Ecto neural progenitor cell (in vitro differentiated cells): ENCODE results near the gene RBM4B.

Experiments
- DNase-seq: peaks from one replicate; pipeline ENCODE4 v3.0.0-alpha.2; 2018; ENCODE audit warnings: low spot score

The RBM4B gene

DNA sequence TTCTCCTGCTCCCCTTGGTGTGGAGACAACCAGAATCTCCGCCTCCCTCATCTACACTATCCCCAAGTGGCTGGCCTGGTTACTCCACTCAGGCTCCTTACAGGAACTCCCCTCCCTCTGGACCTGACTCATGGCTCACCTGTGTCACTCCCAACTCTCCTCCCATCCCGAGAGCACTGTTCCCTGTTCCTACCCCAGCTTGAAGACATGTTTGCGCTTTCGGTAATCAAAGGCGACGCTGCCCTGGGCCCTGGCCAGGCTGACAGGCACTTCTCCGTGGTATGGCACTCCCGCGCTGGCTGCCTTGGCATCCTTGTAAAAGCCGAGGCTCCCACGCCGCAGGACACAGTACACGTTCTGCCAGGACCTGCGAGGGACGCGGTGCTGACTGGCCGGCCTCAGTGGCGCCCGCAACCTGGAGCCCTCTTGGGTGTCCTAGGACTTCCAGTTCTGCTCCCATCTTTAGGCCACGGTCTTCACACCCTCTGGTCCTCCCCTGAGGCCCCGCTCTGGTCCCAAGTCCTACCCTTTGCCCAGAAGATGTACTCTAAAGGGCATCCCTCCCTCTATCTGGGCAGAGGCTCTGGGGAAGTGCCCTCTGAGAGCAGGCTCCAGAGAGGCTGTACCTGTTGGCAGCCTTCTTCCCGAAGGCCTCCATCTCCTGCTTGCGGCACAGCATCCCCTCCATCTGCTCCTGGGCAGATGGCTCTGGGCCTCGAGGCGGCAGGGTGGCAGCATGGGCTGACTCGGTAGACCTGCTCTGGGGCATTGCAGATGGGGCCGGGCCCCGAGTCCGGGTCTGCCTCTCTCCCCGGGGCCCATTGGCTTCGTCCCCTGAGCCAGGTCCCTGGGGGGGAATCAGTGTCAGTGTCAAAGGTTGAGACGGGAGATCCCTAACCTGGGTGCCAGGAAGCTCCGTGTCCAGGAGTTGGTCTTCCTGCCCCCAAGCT is 9.4 kb upstream of the RBM4B start:
- DNase-seq = no peak

DNA sequence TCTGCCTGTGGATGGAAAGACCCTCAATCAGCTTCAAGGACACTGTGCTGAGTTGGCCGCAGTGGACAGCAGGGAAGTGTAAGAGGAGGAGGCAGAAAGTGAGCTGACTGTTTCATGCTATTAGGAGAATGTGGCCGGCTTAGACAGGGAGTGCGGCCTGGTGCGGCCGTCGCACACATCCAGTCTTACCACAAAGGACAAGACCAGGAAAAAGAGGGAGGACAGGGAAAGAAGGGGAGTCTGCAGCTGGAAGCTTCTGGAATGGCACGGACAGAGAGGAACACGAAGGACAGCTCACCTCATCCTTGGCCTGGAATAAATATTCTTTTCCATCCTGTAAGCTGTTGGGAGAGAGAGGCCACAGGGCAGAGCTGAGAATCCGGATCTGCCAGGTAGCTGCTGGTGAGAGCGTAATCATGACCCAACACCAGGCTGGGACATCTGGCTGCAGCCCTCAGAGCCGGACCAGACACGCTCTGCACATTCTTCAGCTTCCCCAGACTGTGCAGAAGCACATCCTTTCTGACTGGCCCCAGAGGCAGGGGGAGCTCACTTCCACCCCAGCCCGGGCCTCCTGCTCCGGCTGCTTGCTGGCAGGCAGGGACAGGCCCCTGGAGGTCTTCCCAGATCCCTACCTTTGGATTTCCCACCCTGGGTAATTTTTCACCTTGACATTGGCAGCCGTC is 8.6 kb upstream of the RBM4B start:
- DNase-seq = no peak

DNA sequence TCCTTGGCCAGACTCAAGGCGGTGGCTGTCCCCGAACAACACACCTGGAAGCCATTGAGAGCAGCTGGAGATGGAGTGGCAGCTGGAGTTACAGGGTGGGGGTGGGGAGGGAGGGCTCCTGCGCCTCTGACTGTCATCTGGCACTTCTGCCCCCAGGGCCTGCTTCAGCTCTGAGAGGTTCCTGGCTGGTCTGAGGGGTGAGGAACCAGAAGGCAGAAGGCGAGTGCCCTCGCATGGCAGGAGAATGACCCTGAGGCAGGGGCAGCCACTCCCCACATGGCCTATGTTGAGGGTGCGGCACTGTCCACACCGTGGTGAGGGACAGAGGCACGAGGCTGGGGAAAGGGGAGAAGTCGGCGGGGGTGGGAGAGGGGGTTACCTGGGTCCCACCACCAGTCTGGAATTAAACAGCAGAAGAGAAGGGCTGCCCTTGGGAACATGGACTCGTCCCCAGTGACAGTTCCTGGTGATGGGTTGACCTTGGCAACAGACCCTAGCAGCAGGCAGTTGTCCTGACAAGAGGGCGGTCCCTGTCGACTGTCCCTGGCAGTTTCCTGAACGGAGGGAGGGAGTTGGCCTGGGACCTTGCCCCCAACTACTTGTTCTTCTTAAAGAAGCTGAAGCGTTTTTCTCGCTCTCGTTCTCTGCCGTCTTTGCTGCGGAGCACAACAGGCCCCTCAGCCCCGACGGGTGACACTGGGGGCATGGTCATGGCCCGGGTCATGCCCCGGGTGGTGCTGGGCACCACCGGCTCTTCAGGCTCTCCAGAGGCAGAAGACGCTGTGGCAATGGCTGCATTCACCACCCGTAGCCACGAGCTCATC is 7.8 kb upstream of the RBM4B start:
- DNase-seq = no peak

DNA sequence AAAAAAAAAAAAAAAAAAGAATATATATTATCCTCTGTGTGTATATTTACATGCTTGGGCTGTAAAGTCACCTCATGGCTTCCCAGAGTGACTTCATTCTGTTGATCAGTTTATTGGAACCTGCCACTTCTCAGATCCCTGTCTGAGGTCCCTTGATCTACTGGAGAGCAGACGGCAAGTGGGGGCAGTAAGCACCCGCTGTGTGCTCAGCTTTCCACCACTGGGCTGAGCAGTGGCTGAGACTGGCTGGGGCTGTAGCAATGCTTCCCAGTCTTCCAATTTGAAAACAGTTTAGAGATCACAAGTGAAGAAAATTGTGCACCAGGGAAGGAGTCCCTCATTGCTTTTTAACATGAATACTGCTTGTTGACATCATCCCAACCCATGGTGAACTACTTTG is 6.9 kb upstream of the RBM4B start:
- no peak for DNase-seq

DNA sequence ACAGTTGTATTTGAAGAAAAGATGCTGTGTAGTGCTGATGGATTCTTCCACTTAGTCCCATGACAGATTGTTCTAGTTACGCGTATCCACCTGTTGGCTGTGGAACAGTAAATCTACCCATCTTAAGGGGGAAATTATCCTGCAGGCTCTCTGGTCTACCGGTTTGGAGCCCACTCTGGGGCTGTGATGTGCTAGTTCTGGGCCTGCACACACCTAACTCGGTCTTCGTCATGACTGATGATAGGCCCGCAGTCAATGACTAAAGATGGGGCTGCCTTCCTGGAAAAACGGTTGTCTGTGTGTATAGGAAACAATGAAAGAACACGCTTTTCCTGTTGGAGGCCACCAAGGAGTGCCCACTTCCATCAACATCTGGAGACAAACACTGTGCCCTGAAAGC is 6.2 kb upstream of the RBM4B start:
- no peak for DNase-seq

DNA sequence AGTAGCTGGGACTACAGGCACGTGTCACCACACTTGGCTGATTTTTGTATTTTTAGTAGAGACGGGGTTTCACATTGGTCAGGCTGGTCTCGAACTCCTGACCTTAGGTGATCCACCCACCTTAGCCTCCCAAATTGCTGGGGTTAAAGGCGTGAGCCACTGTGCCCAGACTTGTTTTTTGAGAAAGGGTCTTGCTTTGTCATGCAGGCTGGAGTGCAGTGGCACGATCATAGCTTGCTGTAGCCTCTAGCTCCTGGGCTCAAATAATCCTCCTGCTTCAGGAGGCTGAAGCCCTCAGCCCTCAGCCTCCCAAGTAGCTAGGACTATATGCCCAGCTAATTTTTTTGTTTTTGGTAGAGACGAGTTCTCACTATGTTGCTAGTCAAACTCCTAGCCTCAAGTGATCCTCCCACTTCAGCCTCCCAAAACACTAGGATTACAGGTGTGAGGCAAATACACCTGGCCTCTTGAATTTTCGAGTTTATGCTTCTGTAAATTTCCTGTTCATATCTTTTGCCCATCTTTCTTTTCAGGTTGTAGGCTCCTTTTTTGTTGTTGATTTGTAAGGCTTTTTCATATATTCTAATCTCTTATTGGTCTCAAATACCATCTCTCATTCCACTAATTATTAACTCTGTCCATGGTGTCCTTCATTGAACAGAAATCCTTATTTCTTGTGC is 3.4 kb upstream of the RBM4B start:
- no peak for DNase-seq

DNA sequence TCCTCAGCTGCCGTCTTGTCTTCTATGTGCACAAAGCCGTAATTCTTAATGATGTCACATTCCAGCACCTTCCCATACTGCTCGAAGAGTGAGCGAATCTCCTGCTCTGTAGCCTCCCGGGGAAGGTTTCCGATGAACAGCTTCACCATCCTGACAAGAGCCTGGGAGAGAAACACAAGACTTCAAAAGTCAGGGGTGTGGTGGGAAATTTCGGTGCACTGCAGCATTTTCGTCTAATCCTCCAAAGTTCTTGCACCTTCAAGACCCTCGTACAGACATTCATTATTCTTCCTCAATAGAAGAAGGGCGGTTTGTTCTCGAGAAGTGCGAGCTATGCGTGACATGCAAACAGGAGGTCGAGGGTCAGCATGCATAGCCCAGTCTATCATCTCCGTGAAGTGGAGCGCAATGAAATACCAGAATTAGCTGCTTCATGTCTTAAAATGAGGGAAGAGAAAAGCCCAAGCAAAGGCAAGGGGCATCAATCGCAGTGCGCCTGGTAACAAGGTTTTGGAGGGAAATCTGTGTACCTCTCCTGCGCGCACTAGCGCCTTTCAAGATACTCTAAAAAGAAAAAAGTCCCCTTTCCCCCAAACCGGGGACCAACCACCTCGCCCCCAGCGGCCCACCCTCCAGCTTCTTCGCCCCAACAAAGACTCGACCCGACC is 622 bp downstream of the RBM4B start:
- DNase-seq = no peak

DNA sequence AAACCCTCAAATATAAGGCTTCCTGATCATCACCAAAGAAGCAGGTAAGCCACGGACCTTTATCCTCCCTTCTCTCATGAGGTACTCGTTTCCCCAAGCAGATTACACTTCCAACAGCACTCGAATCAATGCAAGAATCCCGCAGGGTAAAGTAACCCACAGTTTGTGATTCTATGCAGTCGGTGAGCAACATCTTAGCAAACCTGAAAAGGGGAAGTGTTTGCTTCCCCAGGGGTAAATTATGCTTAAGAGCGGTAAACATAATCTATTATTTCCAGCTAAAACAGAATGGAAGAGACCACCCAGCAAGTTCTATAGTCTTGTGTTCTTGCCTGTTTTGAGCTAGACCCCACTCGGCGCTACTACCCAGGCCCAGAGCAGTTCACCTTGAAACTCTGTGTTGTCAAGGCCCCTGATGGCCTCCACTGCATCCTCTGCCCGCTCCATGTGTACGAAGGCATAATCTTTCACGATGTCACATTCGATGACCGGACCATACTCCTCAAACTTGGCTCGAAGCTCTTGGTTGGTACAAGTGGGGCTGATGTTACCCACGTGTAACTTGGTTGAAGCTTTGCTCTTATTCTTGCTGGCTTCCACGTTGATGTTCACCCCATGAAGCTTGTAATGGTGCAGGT is 1.3 kb downstream of the RBM4B start:
- DNase-seq = no peak

DNA sequence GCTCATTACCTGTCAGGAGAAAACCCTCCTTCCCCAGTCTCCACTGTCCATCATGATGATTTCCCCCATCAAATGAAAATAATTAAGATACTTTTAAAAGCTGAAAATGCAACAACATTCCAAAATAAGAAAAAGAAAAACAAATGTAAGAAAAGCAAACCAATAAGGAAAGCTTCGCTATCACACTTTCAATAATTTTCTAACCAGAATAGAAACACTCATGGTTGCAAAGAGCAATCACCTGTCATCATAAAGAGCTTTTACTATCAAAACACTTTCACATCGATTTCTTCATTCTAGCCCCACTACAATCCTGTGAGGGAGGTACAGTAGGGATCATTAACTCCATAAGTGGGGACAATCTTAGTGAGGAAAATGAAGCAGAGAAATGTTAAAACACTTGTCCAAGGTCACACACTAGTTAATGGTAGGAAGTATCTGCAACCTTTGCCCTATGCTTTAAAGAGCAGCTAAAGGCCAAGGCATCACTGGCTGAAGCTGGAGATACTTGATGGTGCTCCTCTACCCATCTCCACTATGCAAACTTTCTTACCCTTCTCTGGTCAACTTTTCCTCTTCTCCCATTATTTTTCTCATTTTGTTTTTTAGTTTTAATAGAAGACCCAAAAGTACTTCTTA is 2.6 kb downstream of the RBM4B start:
- no peak for DNase-seq

DNA sequence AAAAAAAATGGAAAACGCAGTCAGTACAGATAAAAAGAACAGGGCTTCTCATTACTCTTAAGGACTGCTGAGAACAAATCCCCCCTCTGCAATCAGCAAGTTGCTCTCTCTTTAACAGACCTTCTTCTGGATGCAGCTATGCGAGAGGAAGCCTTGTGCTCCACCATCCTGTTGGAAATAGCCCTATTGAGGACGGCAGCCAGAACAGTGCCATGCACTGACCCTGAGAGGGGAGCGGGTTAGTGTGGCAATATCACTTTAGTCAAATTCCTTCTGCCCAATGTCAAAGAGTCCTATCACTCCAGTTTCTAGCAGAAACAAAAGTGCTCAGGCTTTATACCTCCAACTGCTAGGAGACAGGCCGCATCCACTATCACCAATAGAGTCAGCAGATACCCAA is 6.9 kb downstream of the RBM4B start:
- DNase-seq = no peak

DNA sequence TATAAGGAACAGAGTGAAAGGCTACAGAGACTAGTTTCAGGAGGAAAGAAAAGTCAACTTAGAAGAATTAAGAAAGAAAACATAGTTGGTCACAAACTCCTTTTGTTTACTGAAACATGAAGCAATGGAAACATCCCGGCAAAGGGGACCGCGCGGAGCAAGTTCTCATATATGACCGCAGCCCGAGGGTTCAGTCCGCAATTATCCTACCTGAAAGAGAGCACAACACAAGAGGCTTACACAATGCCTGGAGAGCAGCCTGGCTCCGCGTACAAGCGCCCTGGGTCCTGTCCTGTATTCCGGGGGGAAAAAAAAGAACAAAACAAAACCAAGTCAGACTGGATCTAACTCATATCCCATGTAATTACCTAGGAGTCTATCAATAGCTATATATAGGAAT is 12.3 kb downstream of the RBM4B start:
- no peak for DNase-seq

DNA sequence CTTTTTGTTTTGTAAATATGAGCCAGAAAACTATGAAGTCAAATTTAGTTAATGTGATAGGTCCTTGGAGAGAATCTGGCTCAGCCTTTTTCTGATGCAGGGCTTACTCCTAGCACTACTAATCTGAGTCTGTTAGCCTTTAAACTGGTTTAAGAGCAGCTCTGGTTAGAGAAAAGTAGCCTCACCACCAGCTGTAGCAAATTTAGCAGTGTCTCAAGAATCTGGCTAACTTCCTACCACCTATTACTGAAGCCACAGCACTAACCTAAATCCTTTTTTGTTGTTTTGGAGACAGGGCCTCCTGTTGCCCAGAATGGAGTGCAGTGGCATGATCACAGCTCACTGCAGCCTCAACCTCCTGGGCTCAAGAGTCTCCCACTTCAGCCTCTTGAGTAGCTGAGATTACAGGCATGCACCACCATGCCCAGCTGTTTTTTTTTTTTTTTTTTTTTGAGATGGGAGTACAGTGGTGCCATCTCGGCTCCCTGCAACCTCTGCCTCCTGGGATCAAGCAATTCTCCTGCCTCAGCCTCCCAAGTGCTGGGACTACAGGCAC is 13.9 kb downstream of the RBM4B start:
- DNase-seq = no peak

DNA sequence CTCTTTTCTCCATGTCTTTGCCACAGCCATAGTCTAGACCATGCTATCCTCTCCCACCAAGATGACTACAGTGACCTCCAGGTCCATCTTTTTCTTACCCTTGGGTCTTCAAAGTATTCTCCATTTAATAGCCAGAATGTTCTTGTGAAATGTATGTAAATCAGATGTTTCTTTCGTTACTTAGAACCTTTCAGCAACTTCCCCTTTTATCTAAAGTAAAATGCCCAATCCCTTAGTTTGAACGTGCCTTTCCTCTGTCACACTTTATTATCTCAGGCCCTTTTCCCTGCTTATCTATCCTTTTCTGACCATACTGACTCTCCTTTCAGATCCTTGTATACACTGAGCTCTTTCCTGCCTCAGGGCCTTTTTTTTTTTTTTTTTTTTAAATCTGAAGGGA is 17.9 kb downstream of the RBM4B start:
- no peak for DNase-seq

DNA sequence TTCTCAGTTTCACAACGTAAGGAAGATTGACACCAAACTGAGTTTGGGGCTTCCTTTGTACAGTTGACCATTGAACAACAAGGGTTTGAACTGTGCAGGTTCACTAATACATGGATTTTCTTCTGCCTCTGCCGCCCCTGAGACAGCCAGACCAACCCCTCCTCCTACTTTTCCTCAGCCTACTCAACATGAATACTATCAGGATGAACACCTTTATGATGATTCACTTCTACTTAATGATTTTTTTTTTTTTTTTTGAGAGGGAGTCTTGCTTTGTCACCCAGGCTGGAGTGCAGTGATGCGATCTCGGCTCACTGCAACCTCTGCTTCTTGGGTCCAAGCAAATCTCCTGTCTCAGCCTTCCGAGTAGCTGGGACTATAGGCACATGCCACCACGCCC is 24.6 kb downstream of the RBM4B start:
- DNase-seq = no peak

DNA sequence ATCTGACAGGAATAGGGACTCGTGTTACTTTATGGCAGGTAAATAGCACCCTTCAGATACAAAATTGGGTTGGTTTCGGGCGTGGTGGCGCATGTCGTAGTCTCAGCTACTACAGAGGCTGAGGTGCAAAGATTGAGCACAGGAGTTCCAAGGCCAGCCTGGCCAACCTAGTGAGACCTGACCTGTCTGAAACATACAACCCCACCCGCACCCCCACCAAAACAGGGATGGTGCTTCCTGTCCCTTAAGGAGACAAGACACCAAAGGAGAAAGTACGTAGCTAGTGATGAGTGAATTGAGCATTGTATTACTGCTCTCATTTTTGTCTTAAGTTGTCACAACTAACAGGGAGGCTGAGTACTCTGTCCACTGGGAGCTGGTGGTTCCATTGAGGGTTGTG is 25.0 kb downstream of the RBM4B start:
- DNase-seq = no peak

DNA sequence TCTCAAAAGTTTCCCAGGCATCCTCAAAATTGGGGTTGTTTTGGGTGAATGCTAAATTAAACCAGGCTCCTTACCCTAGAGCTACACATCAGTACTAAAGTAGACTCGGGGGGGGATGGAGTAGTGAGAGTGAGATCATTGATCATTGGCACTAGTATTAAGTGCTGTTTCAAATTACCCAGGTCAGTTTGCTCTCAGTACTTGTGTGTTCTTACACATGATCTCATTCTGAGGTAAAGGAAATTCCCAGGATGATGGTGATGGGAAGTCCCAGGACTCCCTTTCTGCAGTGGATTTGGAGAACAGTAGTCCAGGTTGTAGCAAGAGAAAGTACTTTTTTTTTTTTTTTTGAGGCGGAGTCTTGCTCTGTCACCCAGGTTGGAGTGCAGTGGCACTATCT is 26.7 kb downstream of the RBM4B start:
- no peak for DNase-seq

DNA sequence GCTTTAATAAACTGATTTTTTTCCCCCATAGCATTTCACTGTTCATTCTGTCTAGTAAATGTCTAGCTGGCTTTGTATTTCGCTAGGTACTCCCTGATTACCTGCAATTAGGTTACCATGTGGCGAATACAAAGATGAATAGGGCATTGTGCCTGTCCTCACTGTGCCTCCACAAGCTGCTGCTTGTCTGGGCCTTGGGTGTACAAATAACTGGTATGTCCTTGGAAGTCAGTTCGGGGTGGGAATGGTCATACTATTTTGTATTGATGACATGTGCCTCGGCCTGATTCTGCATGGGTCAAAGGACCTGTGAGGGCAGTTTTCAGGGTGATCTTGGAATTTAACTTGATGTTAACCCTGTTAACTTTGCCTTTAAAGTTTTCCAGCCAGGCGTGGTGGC is 27.8 kb downstream of the RBM4B start:
- no peak for DNase-seq

DNA sequence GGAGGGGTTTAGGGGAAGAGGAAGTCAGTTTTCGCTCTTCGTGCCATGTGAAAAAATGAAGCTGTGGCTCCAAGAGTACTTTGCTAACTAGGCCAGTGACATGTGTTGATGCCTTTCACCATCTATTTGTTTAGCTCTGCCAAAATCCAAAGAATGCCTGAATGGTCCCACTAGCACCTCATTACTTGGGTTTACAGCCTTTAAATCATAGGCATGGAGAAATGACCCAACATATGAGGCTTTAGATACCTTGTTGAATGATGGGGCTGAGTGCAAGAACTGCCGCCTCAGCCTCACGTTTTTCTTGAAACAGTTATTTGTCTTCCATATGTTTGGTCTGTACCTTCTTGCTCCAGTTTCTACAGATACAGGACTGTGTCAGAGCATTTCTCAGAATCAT is 30.9 kb downstream of the RBM4B start:
- DNase-seq = no peak

DNA sequence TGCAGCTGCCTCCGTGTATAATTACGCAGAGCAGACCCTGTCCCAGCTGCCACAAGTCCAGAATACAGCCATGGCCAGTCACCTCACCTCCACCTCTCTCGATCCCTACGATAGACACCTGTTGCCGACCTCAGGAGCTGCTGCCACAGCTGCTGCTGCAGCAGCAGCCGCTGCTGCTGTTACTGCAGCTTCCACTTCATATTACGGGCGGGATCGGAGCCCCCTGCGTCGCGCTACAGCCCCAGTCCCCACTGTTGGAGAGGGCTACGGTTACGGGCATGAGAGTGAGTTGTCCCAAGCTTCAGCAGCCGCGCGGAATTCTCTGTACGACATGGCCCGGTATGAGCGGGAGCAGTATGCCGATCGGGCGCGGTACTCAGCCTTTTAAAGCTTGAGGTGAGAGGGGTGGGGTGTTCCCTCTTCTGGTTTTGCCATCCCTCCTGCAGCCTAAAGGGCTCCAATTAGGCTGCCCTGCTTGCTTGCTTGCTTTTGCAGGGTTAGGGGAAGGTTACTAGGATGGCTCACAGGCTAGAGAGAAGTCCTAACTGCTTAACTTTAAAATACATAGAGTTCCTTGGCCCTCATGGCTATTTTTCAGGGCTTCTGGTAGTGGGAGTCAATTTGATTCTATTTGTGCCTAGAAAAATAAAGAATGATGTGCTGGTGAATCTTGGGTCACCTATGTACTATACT is 33.8 kb downstream of the RBM4B start:
- DNase-seq = no peak

DNA sequence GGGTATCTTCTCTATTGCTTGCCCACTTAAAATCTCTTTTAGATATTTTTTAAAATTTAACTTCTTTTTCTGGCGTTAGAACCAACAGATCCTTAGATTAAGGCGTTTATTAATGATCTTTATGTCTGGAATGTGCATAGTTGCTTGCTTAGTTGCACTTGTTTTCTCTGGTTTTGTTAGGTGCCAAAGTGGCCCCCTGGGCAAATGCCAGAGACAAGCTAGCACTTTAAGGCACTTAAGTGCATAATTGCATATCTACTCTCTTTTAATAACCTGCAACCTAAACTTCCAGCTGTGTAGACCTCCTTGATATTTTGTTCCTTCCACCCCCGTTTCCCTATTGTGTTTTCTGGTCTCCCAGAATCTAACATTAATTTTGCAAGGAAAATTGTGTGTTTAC is 35.9 kb downstream of the RBM4B start:
- no peak for DNase-seq
